ENCODE data around the gene DRD4. TPM values are rescaled to one million over a fixed set of nuclear protein-coding genes. Genes with fewer than 3 reads are reported as not detected.
"Not testable (repeated sequence)": the region's sequence is repeated elsewhere in the genome, so short reads cannot be mapped to it uniquely, and the experiment has no call there.

DRD4 gene
- total RNA-seq, 1 experiment from 2014 or later: 0.44 TPM

GRCh38 chr11:645536-645935, 8.5 kb downstream of the DRD4 start:
- Mint-ChIP-seq H3K4me1 (ENCODE audit: insufficient read depth, unreplicated experiment) (no peaks in the 10 kb centered on the region), H3K36me3 (ENCODE audit: insufficient read depth, unreplicated experiment) (peaks cover 70% of the 10 kb centered on the region), H3K27ac (ENCODE audit: low read depth, unreplicated experiment) (no peak overlapping the region), H3K4me3 (ENCODE audit: unreplicated experiment) (no peak overlapping the region), H3K9me3 (ENCODE audit: unreplicated experiment) (no peaks in the 10 kb centered on the region), H3K27me3 (ENCODE audit: insufficient read depth, unreplicated experiment) (no peaks in the 10 kb centered on the region)
- CTCF ChIA-PET: no interaction called here
- DNase-seq (ENCODE audit: unreplicated experiment): no peak
- intact Hi-C loops (cut with micrococcal nuclease): no loop called here
- BruUV-seq (replicated peaks): no TSS peak
- POLR2A ChIA-PET: no interaction called here
- TF ChIP-seq CTCF (IDR thresholded peaks at IDR 0.05; ENCODE audit: unreplicated experiment): no peak

GRCh38 chr11:646214-646613, 9.1 kb downstream of the DRD4 start:
- Mint-ChIP-seq H3K9me3 (ENCODE audit: unreplicated experiment) (no peaks in the 10 kb centered on the region), H3K27ac (ENCODE audit: low read depth, unreplicated experiment) (no peak overlapping the region), H3K36me3 (ENCODE audit: insufficient read depth, unreplicated experiment) (peaks cover 75% of the 10 kb centered on the region), H3K27me3 (ENCODE audit: insufficient read depth, unreplicated experiment) (no peaks in the 10 kb centered on the region), H3K4me3 (ENCODE audit: unreplicated experiment) (no peak overlapping the region), H3K4me1 (ENCODE audit: insufficient read depth, unreplicated experiment) (no peaks in the 10 kb centered on the region)
- DNase-seq (ENCODE audit: unreplicated experiment): no peak
- CTCF ChIA-PET: interaction anchor here (0.5 kb wide), 1 partner anchor 223 kb away, joined by 3 read pairs; no protein-coding TSS in a partner anchor
- no peak for TF ChIP-seq CTCF (IDR thresholded peaks at IDR 0.05; ENCODE audit: unreplicated experiment)
- intact Hi-C loops (cut with micrococcal nuclease): no loop called here
- no TSS peak for BruUV-seq (replicated peaks)
- POLR2A ChIA-PET: interaction anchor here (0.8 to 1.5 kb wide), 2 partner anchors 28 to 33 kb away, joined by 3 read pairs; no protein-coding TSS in a partner anchor

GRCh38 chr11:647672-648158, 10.6 kb downstream of the DRD4 start:
- DNase-seq (ENCODE audit: unreplicated experiment); BruUV-seq (replicated peaks); H3K27me3 Mint-ChIP-seq (ENCODE audit: insufficient read depth, unreplicated experiment); H3K27ac Mint-ChIP-seq (ENCODE audit: low read depth, unreplicated experiment); H3K4me1 Mint-ChIP-seq (ENCODE audit: insufficient read depth, unreplicated experiment); H3K9me3 Mint-ChIP-seq (ENCODE audit: unreplicated experiment); CTCF ChIA-PET; H3K4me3 Mint-ChIP-seq (ENCODE audit: unreplicated experiment); intact Hi-C loops (cut with micrococcal nuclease): not testable (repeated sequence)
- POLR2A ChIA-PET: interaction anchor here (1.1 to 1.5 kb wide), 2 partner anchors 13 to 27 kb away, joined by 3 read pairs; no protein-coding TSS in a partner anchor
- H3K36me3 Mint-ChIP-seq (ENCODE audit: insufficient read depth, unreplicated experiment): peaks cover 80% of the 10 kb centered on the region

GRCh38 chr11:650482-650881, 13.4 kb downstream of the DRD4 start:
- Mint-ChIP-seq H3K4me1 (ENCODE audit: insufficient read depth, unreplicated experiment) (no peaks in the 10 kb centered on the region), H3K4me3 (ENCODE audit: unreplicated experiment) (no peak overlapping the region), H3K27ac (ENCODE audit: low read depth, unreplicated experiment) (no peak overlapping the region), H3K9me3 (ENCODE audit: unreplicated experiment) (no peaks in the 10 kb centered on the region), H3K27me3 (ENCODE audit: insufficient read depth, unreplicated experiment) (no peaks in the 10 kb centered on the region), H3K36me3 (ENCODE audit: insufficient read depth, unreplicated experiment) (peaks cover 95% of the 10 kb centered on the region)
- ChIA-PET POLR2A (no interaction called here), CTCF (no interaction called here)
- intact Hi-C loops (cut with micrococcal nuclease): no loop called here
- no peak for DNase-seq (ENCODE audit: unreplicated experiment)
- no TSS peak for BruUV-seq (replicated peaks)
- no peak for TF ChIP-seq CTCF (IDR thresholded peaks at IDR 0.05; ENCODE audit: unreplicated experiment)

GRCh38 chr11:653136-653535, 16.1 kb downstream of the DRD4 start:
- H3K36me3 Mint-ChIP-seq (ENCODE audit: insufficient read depth, unreplicated experiment): peaks cover 88% of the 10 kb centered on the region
- BruUV-seq (replicated peaks); H3K4me1 Mint-ChIP-seq (ENCODE audit: insufficient read depth, unreplicated experiment); DNase-seq (ENCODE audit: unreplicated experiment); intact Hi-C loops (cut with micrococcal nuclease); H3K27me3 Mint-ChIP-seq (ENCODE audit: insufficient read depth, unreplicated experiment); H3K27ac Mint-ChIP-seq (ENCODE audit: low read depth, unreplicated experiment); H3K4me3 Mint-ChIP-seq (ENCODE audit: unreplicated experiment); H3K9me3 Mint-ChIP-seq (ENCODE audit: unreplicated experiment); CTCF ChIA-PET: not testable (repeated sequence)
- POLR2A ChIA-PET: interaction anchor here (0.7 kb wide), 1 partner anchor 98 kb away, joined by 3 read pairs; no protein-coding TSS in a partner anchor

Data from MCF 10A (cell line).